Measurements from ENCODE around the gene B9D1. TPM values are rescaled to one million over a fixed set of nuclear protein-coding genes. Genes with fewer than 3 reads are reported as not detected.

Gene B9D1
- total RNA-seq, 3 donors from 2014 or later, result 14.4 to 29.2 (median 28.4) TPM

DNA sequence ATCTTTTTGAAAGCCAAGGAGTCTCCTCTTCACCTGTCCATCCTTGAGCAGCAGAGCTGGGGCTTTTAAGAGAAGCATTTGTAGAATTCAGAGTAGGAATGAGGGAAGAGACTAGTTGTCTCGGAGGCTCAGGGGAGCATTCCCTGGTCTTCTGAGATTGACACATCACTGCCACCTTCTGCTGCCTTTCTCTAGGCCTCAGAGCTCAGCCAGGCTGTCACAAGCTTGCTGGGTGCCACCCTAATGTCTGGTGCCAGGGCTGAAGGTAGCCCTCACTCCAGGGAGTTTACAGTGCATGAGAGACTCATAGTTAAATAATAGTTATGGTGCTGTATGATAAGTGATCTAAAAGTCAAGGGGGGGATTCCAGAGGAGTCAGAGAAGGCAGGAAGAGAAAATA lies 39.7 kb downstream of the B9D1 start:
- TF ChIP-seq POLR2A (IDR thresholded peaks at IDR 0.05), result no peak
- no peak for TF ChIP-seq CTCF (IDR thresholded peaks at IDR 0.05)
- no peak for TF ChIP-seq POLR2AphosphoS5 (IDR thresholded peaks at IDR 0.05)
- H3K27me3 ChIP-seq, result no peaks in the 10 kb centered on the region
- H3K27ac ChIP-seq, result no peak overlapping the region
- no peak for DNase-seq (ENCODE audit: low spot score in 2 of 2)
- H3K4me3 ChIP-seq, result no peak overlapping the region
- H3K4me1 ChIP-seq, result no peaks in the 10 kb centered on the region
- no peaks in the 10 kb centered on the region for H3K9me3 ChIP-seq
- H3K36me3 ChIP-seq, result no peaks in the 10 kb centered on the region
- intact Hi-C loops (cut with DNase I; ENCODE audit: low total_unique reads), result no loop called here

DNA sequence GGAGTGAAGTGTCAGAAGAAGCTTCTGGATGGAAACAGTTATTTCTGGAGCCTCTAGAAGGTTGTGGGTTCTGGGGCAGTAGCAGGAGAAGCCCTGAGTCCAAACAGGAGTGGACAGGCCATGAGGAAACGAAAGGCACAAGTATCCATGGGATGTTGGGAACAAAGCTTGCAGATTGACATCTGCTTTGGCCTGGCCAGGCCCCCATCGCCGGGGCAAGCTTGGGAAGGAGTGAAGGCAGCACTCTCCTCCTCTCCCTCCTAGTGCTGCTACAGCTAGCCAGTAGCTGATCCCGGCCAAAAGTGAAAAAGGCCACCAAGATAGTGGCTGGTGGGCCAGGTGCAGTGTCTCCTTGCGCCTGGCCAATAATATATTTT lies 40.4 kb downstream of the B9D1 start:
- no peak for DNase-seq (ENCODE audit: low spot score in 2 of 2)
- Histone ChIP-seq H3K4me3 (no peak overlapping the region), H3K36me3 (no peaks in the 10 kb centered on the region), H3K4me1 (no peaks in the 10 kb centered on the region), H3K27ac (no peak overlapping the region), H3K27me3 (no peaks in the 10 kb centered on the region), H3K9me3 (no peaks in the 10 kb centered on the region)
- intact Hi-C loops (cut with DNase I; ENCODE audit: low total_unique reads), result no loop called here
- TF ChIP-seq POLR2AphosphoS5 (IDR thresholded peaks at IDR 0.05) (no peak), CTCF (IDR thresholded peaks at IDR 0.05) (no peak), POLR2A (IDR thresholded peaks at IDR 0.05) (no peak)

DNA sequence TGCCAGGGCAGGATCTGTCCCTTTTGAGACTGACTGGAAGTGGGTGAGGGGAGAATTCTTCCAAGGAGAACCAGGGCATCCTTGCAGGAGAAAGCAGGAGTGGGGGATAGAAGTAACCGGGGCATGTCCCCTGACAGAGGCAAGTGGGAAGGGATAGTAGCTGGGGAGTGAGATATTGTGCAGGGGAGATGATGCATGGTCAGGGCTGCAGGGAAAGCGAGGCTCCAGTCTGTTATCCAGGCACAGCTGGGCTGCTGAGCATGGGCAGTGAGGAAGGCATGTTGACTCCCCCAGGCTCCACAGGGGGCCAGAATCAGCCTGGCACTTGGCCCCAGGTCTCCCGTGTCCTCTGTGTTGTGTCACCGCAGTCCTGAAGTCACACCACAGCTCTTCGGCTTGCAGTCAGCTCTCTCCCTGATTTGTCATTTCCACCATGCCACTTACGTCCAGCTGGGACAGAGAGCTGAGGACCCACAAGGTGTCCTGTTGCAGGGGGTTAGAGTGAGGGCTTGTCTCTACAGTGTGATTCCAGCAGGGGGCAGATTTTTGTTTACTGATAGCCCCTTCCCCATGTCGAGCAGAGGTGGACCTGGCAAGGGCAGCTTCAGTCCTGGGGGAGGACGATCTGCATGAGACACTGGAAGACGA lies 40.9 kb downstream of the B9D1 start:
- H3K9me3 ChIP-seq, result no peaks in the 10 kb centered on the region
- no peaks in the 10 kb centered on the region for H3K27me3 ChIP-seq
- no peak overlapping the region for H3K4me3 ChIP-seq
- no peaks in the 10 kb centered on the region for H3K4me1 ChIP-seq
- intact Hi-C loops (cut with DNase I; ENCODE audit: low total_unique reads), result no loop called here
- TF ChIP-seq POLR2AphosphoS5 (IDR thresholded peaks at IDR 0.05) (no peak), CTCF (IDR thresholded peaks at IDR 0.05) (no peak), POLR2A (IDR thresholded peaks at IDR 0.05) (no peak)
- H3K27ac ChIP-seq, result no peak overlapping the region
- no peaks in the 10 kb centered on the region for H3K36me3 ChIP-seq
- DNase-seq (ENCODE audit: low spot score in 2 of 2), result no peak

GRCh38 chr17:19320876-19321275 lies 41.6 kb downstream of the B9D1 start:
- no peak for DNase-seq (ENCODE audit: low spot score in 2 of 2)
- Histone ChIP-seq H3K9me3 (no peaks in the 10 kb centered on the region), H3K4me1 (no peaks in the 10 kb centered on the region), H3K36me3 (no peaks in the 10 kb centered on the region), H3K27me3 (no peaks in the 10 kb centered on the region), H3K4me3 (no peak overlapping the region), H3K27ac (no peak overlapping the region)
- no peak for TF ChIP-seq CTCF (IDR thresholded peaks at IDR 0.05)
- TF ChIP-seq POLR2A (IDR thresholded peaks at IDR 0.05), result no peak
- TF ChIP-seq POLR2AphosphoS5 (IDR thresholded peaks at IDR 0.05), result no peak
- intact Hi-C loops (cut with DNase I; ENCODE audit: low total_unique reads), result no loop called here

GRCh38 chr17:19319771-19320505 lies 42.6 kb downstream of the B9D1 start:
- intact Hi-C loops (cut with DNase I; ENCODE audit: low total_unique reads), result no loop called here
- no peak for DNase-seq (ENCODE audit: low spot score in 2 of 2)
- Histone ChIP-seq H3K4me1 (no peaks in the 10 kb centered on the region), H3K27ac (no peak overlapping the region), H3K27me3 (no peaks in the 10 kb centered on the region), H3K4me3 (no peak overlapping the region), H3K9me3 (no peaks in the 10 kb centered on the region), H3K36me3 (no peaks in the 10 kb centered on the region)
- TF ChIP-seq POLR2AphosphoS5 (IDR thresholded peaks at IDR 0.05) (no peak), POLR2A (IDR thresholded peaks at IDR 0.05) (no peak), CTCF (IDR thresholded peaks at IDR 0.05) (no peak)
